GM12878 (cell line): ENCODE results near the gene SNAP29. TPM values are rescaled to one million over a fixed set of nuclear protein-coding genes. Genes with fewer than 3 reads are reported as not detected.
A peak's percentile ranks its signal among the peaks of the same experiment; 100 is the strongest.

Experiments used
- BHLHE40 ChIP-seq, 2 experiments: fragments of 450-650 bp in 1 of 2; IDR thresholded peaks; 2 replicates each; pipeline ENCODE4 v1.6.1; 2011 to 2017; ENCODE audit warnings: low read depth in 2 of 2, borderline replicate concordance in 1 of 2, improper control_type of control experiment in 1 of 2, low read length in 1 of 2, mild to moderate bottlenecking in 1 of 2
- BRCA1 ChIP-seq: IDR thresholded peaks from 2 replicates; pipeline ENCODE4 v1.6.1; 2011; ENCODE audit warnings: low read depth, low read length, improper control_type of control experiment
- CBFB ChIP-seq: IDR thresholded peaks from 2 replicates; pipeline ENCODE4 v1.6.1; 2016; ENCODE audit warnings: antibody characterized with exemption, low read depth
- CHD1 ChIP-seq: IDR thresholded peaks from 2 replicates; pipeline ENCODE4 v1.6.1; 2012; ENCODE audit warnings: low read depth, low read length, improper control_type of control experiment
- HCFC1 ChIP-seq: fragments of 150-350 bp; IDR thresholded peaks from 2 replicates; pipeline ENCODE4 v1.6.1; 2014; ENCODE audit warnings: low read length
- HDAC2 ChIP-seq: fragments of 200-600 bp; sonication (generic); IDR thresholded peaks from 2 replicates; pipeline ENCODE4 v1.6.1; 2017
- IKZF1 ChIP-seq: fragments of 450-650 bp; conservative IDR thresholded peaks from 2 replicates; pipeline ENCODE4 v1.6.1; 2017; ENCODE audit warnings: antibody characterized with exemption, mild to moderate bottlenecking
- IRF4 ChIP-seq: IDR thresholded peaks from 2 replicates; pipeline ENCODE4 v1.6.1; 2011; ENCODE audit warnings: low read depth, low read length
- KDM1A ChIP-seq: fragments of 200-600 bp; sonication (generic); IDR thresholded peaks from 2 replicates; pipeline ENCODE4 v1.6.1; 2016; ENCODE audit warnings: borderline replicate concordance
- LARP7 ChIP-seq: fragments of 450-650 bp; IDR thresholded peaks from 2 replicates; pipeline ENCODE4 v1.6.1; 2017; ENCODE audit warnings: mild to moderate bottlenecking
- NR2C1 ChIP-seq: fragments of 450-650 bp; IDR thresholded peaks from 2 replicates; pipeline ENCODE4 v1.6.1; 2017; ENCODE audit warnings: antibody characterized with exemption, mild to moderate bottlenecking, moderate library complexity
- RCOR1 ChIP-seq: conservative IDR thresholded peaks from 2 replicates; pipeline ENCODE4 v1.6.1; 2012; ENCODE audit warnings: low read depth, low read length, improper control_type of control experiment
- SIX5 ChIP-seq: IDR thresholded peaks from 2 replicates; pipeline ENCODE4 v1.6.1; 2011; ENCODE audit warnings: mild to moderate bottlenecking, low read depth, low read length, moderate library complexity; ENCODE audit not compliant: severe bottlenecking
- SREBF1 ChIP-seq: IDR thresholded peaks from 2 replicates; pipeline ENCODE4 v1.6.1; 2012; ENCODE audit warnings: mild to moderate bottlenecking, low read length
- SREBF2 ChIP-seq: IDR thresholded peaks from 2 replicates; pipeline ENCODE4 v1.6.1; 2012; ENCODE audit warnings: mild to moderate bottlenecking, low read length
- WRNIP1 ChIP-seq: IDR thresholded peaks from 2 replicates; pipeline ENCODE4 v1.6.1; 2011; ENCODE audit warnings: low read depth, low read length, improper control_type of control experiment, borderline replicate concordance
- ZNF274 ChIP-seq: IDR thresholded peaks from one replicate; pipeline ENCODE4 v1.8.0; 2011; ENCODE audit not compliant: insufficient read length, insufficient read depth
- polyA plus RNA-seq, 11 experiments: library from polyadenylated mRNA; depleted of rRNA in 4 of 11; unstranded in 6 of 11; stranded (reverse) in 5 of 11; fragments of >200 nt; fragmentation: Nextera tagmentation in 4 of 11; fragmentation: Illumina TruSeq in 1 of 11; extraction: Ambion mirVana in 4 of 11; extraction: Trizol in 1 of 11; gene quantifications; 1 replicate in 1 of 11; 2 replicates in 10 of 11; pipeline versions ENCODE4 v1.2.1 to v1.2.3, GENCODE V29; 2011 to 2016; ENCODE audit warnings: inconsistent platforms in 2 of 11, missing spikeins in 2 of 11, low read depth in 1 of 11
- total RNA-seq, 4 experiments: library from RNA; depleted of rRNA in 3 of 4; stranded (reverse); fragments of >200 nt in 3 of 4; fragmentation: Illumina TruSeq in 1 of 4; extraction: Trizol in 1 of 4; gene quantifications; 2 replicates each; pipeline versions ENCODE4 v1.2.1 to v1.2.3, GENCODE V29; 2013 to 2021
- TF ChIP-seq, protein P1 (sequence below): IDR thresholded peaks from 2 replicates; pipeline ENCODE4 v1.6.1; 2012; ENCODE audit warnings: improper control_type of control experiment, low read depth, low read length; ENCODE audit not compliant: insufficient replicate concordance
- TF ChIP-seq, protein P2 (sequence below): fragments of 450-650 bp; IDR thresholded peaks from 2 replicates; pipeline ENCODE4 v1.6.1; 2017; ENCODE audit warnings: mild to moderate bottlenecking, moderate library complexity
- TF ChIP-seq, protein P3 (sequence below): fragments of 450-650 bp; IDR thresholded peaks from 2 replicates; pipeline ENCODE4 v1.6.1; 2016; ENCODE audit warnings: mild to moderate bottlenecking

SNAP29 gene
- total and polyA plus RNA-seq, 10 of the 15 experiments (the other 5 are each of a cell fraction or from before 2014, with no cell fraction given), result 4.7 to 45.7 (median 27.9) TPM

DNA sequence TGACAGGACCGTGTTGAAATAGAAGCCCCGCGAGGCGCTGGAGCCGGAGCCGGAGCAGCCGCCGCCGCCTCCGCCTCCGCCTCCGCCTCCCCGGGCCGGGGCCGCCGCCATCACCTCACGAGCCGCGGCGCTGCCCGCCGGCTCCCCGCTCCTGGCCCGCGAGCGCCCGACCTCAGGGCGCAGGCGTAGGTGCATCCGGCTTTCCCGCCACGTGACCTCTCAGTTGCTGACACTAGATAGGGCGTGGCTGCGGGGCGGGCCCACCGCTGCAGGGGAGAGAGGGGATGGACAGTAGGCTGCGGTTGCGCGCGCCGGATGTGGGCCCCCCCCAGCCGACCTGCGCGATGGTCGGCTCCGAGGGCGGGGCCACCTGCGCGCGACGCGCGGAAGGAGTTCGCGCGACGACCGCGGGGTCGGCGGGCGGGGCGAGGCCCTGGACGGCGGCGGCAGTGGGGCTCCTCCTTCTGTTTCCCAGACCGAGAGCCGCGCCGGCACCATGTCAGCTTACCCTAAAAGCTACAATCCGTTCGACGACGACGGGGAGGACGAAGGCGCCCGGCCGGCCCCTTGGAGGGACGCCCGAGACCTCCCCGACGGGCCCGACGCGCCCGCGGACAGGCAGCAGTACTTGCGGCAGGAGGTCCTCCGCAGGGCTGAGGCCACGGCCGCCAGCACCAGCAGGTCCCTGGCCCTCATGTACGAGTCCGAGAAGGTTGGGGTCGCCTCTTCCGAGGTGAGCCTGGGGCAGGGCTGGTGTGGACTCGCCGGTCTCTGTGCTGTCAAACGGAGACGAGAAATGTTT lies at the start of gene SNAP29, which contains the start of gene PI4KA (continued):
- TF ChIP-seq, protein P1, sequence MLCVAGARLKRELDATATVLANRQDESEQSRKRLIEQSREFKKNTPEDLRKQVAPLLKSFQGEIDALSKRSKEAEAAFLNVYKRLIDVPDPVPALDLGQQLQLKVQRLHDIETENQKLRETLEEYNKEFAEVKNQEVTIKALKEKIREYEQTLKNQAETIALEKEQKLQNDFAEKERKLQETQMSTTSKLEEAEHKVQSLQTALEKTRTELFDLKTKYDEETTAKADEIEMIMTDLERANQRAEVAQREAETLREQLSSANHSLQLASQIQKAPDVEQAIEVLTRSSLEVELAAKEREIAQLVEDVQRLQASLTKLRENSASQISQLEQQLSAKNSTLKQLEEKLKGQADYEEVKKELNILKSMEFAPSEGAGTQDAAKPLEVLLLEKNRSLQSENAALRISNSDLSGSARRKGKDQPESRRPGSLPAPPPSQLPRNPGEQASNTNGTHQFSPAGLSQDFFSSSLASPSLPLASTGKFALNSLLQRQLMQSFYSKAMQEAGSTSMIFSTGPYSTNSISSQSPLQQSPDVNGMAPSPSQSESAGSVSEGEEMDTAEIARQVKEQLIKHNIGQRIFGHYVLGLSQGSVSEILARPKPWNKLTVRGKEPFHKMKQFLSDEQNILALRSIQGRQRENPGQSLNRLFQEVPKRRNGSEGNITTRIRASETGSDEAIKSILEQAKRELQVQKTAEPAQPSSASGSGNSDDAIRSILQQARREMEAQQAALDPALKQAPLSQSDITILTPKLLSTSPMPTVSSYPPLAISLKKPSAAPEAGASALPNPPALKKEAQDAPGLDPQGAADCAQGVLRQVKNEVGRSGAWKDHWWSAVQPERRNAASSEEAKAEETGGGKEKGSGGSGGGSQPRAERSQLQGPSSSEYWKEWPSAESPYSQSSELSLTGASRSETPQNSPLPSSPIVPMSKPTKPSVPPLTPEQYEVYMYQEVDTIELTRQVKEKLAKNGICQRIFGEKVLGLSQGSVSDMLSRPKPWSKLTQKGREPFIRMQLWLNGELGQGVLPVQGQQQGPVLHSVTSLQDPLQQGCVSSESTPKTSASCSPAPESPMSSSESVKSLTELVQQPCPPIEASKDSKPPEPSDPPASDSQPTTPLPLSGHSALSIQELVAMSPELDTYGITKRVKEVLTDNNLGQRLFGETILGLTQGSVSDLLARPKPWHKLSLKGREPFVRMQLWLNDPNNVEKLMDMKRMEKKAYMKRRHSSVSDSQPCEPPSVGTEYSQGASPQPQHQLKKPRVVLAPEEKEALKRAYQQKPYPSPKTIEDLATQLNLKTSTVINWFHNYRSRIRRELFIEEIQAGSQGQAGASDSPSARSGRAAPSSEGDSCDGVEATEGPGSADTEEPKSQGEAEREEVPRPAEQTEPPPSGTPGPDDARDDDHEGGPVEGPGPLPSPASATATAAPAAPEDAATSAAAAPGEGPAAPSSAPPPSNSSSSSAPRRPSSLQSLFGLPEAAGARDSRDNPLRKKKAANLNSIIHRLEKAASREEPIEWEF, result no peak
- TF ChIP-seq BHLHE40 (IDR thresholded peaks at IDR 0.05; ENCODE audit: borderline replicate concordance in 1 of 2, low read depth in 2 of 2, low read length in 1 of 2), result peak; percentile 99
- peak; percentile 96 for TF ChIP-seq SREBF1
- TF ChIP-seq CHD1, result peak; percentile 100
- peak; percentile 89 for TF ChIP-seq CBFB
- no peak for TF ChIP-seq KDM1A
- TF ChIP-seq HDAC2, result no peak
- TF ChIP-seq LARP7, result peak; percentile 84
- TF ChIP-seq, protein P2, sequence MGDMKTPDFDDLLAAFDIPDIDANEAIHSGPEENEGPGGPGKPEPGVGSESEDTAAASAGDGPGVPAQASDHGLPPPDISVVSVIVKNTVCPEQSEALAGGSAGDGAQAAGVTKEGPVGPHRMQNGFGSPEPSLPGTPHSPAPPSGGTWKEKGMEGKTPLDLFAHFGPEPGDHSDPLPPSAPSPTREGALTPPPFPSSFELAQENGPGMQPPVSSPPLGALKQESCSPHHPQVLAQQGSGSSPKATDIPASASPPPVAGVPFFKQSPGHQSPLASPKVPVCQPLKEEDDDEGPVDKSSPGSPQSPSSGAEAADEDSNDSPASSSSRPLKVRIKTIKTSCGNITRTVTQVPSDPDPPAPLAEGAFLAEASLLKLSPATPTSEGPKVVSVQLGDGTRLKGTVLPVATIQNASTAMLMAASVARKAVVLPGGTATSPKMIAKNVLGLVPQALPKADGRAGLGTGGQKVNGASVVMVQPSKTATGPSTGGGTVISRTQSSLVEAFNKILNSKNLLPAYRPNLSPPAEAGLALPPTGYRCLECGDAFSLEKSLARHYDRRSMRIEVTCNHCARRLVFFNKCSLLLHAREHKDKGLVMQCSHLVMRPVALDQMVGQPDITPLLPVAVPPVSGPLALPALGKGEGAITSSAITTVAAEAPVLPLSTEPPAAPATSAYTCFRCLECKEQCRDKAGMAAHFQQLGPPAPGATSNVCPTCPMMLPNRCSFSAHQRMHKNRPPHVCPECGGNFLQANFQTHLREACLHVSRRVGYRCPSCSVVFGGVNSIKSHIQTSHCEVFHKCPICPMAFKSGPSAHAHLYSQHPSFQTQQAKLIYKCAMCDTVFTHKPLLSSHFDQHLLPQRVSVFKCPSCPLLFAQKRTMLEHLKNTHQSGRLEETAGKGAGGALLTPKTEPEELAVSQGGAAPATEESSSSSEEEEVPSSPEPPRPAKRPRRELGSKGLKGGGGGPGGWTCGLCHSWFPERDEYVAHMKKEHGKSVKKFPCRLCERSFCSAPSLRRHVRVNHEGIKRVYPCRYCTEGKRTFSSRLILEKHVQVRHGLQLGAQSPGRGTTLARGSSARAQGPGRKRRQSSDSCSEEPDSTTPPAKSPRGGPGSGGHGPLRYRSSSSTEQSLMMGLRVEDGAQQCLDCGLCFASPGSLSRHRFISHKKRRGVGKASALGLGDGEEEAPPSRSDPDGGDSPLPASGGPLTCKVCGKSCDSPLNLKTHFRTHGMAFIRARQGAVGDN, result peak; percentile 61
- no peak for TF ChIP-seq WRNIP1
- TF ChIP-seq SIX5, result peak; percentile 68
- no peak for TF ChIP-seq ZNF274
- peak; percentile 100 for TF ChIP-seq IKZF1
- no peak for TF ChIP-seq IRF4
- no peak for TF ChIP-seq RCOR1
- TF ChIP-seq SREBF2, result no peak
- TF ChIP-seq NR2C1, result peak; percentile 89
- 0 out of 2 replicates have a peak, but pooled peaks have one; percentile 11 for TF ChIP-seq BRCA1
- TF ChIP-seq, protein P3, sequence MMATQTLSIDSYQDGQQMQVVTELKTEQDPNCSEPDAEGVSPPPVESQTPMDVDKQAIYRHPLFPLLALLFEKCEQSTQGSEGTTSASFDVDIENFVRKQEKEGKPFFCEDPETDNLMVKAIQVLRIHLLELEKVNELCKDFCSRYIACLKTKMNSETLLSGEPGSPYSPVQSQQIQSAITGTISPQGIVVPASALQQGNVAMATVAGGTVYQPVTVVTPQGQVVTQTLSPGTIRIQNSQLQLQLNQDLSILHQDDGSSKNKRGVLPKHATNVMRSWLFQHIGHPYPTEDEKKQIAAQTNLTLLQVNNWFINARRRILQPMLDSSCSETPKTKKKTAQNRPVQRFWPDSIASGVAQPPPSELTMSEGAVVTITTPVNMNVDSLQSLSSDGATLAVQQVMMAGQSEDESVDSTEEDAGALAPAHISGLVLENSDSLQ, result no peak
- peak; percentile 55; the same call in 1 of the 2 replicates for TF ChIP-seq HCFC1
